PC-3 (cell line): ENCODE measurements around the gene RBM33. TPM values are rescaled to one million over a fixed set of nuclear protein-coding genes. Genes with fewer than 3 reads are reported as not detected.

ENCODE experiments used
- ATAC-seq: fragments of 200-7000 bp; cut with Tn5 transposase; 2 replicates; pipeline ENCODE4 v1.9.1; 2020; ENCODE audit warnings: mild to moderate bottlenecking, moderate library complexity
- BruUV-seq: library from RNA; stranded (reverse); fragments of 400-500 nt; replicated peaks from 2 replicates; lab custom pipeline; 2021; lab: Mats Ljungman, UMichigan
- CTCF ChIA-PET: fragments of 300-600 bp; sonication (Branson Sonifier 250); formaldehyde crosslinking; loops from one replicate; lab custom pipeline; 2022; ENCODE audit warnings: antibody characterized with exemption; lab: Charles Lee
- POLR2A ChIA-PET: fragments of 300-600 bp; sonication (Branson Sonifier 250); formaldehyde crosslinking; loops from one replicate; lab custom pipeline; 2022; ENCODE audit warnings: antibody characterized with exemption; ENCODE audit not compliant: unreplicated experiment; lab: Charles Lee
- DNase-seq: peaks from one replicate; pipeline ENCODE4 v3.0.0-alpha.2; 2015
- H2AFZ ChIP-seq: fragments of 300-600 bp; sonication (generic); 2 replicates; pipeline ENCODE4 v1.6.0; 2016; ENCODE audit warnings: antibody characterized with exemption, low read length
- H3F3A ChIP-seq: fragments of 300-600 bp; sonication (generic); one replicate; pipeline ENCODE4 v1.6.0; 2017; ENCODE audit warnings: antibody characterized with exemption, low read length, control low read depth, mild to moderate bottlenecking; ENCODE audit not compliant: unreplicated experiment
- H3K27ac ChIP-seq: fragments of 300-600 bp; sonication (generic); 2 replicates; pipeline ENCODE4 v1.5.1; 2016; ENCODE audit warnings: mild to moderate bottlenecking, low read length
- H3K27me3 ChIP-seq: fragments of 300-600 bp; sonication (generic); 2 replicates; pipeline ENCODE4 v1.6.1; 2016; ENCODE audit warnings: low read length, mixed read lengths
- H3K36me3 ChIP-seq: fragments of 300-600 bp; sonication (generic); 2 replicates; pipeline ENCODE4 v1.6.1; 2016; ENCODE audit warnings: low read depth, mixed run types, low read length, mixed read lengths
- H3K4me1 ChIP-seq: fragments of 300-600 bp; sonication (generic); 2 replicates; pipeline ENCODE4 v1.5.1; 2016; ENCODE audit warnings: low read length; ENCODE audit not compliant: insufficient read depth
- H3K4me2 ChIP-seq: fragments of 300-600 bp; sonication (generic); 2 replicates; pipeline ENCODE4 v1.6.0; 2016; ENCODE audit warnings: low read length
- H3K4me3 ChIP-seq: fragments of 300-600 bp; sonication (generic); 2 replicates; pipeline ENCODE4 v1.5.1; 2016; ENCODE audit warnings: mild to moderate bottlenecking, low read length, mixed read lengths
- H3K79me2 ChIP-seq: fragments of 300-600 bp; sonication (generic); 2 replicates; pipeline ENCODE4 v1.6.1; 2017; ENCODE audit warnings: low read length, mixed read lengths
- H3K9ac ChIP-seq: fragments of 300-600 bp; sonication (generic); 2 replicates; pipeline ENCODE4 v1.6.0; 2016; ENCODE audit warnings: mild to moderate bottlenecking, low read length
- H3K9me2 ChIP-seq: fragments of 300-600 bp; sonication (generic); replicated peaks from 2 replicates; pipeline ENCODE4 v1.6.1; 2016; ENCODE audit warnings: mixed run types, low read length, mixed read lengths
- H3K9me3 ChIP-seq: fragments of 300-600 bp; sonication (generic); 2 replicates; pipeline ENCODE4 v1.6.1; 2016; ENCODE audit warnings: low read length, mixed read lengths
- H4K20me1 ChIP-seq: fragments of 300-600 bp; sonication (generic); 2 replicates; pipeline ENCODE4 v1.6.1; 2016; ENCODE audit warnings: low read length, mixed read lengths
- EZH2 ChIP-seq: fragments of 300-600 bp; sonication (generic); IDR thresholded peaks from one replicate; pipeline ENCODE4 v1.6.1; 2017; ENCODE audit warnings: antibody characterized with exemption, mild to moderate bottlenecking, low read length; ENCODE audit not compliant: unreplicated experiment
- EZH2phosphoT487 ChIP-seq: fragments of 300-600 bp; sonication (generic); IDR thresholded peaks from 2 replicates; pipeline ENCODE4 v1.6.1; 2018; ENCODE audit warnings: mild to moderate bottlenecking, antibody characterized with exemption, low read length, borderline replicate concordance
- intact Hi-C: fragments of 100-400 bp; cut with micrococcal nuclease; formaldehyde crosslinking; loops from 2 replicates; pipeline ENCODE4 v1.9.0; 2023
- total RNA-seq: library from RNA; depleted of rRNA; stranded (reverse); fragments of >200 nt; gene quantifications from 2 replicates; pipeline ENCODE4 v1.2.3, GENCODE V29; 2014
- TF ChIP-seq, protein P1 (sequence below): fragments of 300-600 bp; sonication (generic); conservative IDR thresholded peaks from 2 replicates; pipeline ENCODE4 v1.5.1; 2017; ENCODE audit warnings: antibody characterized with exemption, low read depth, mild to moderate bottlenecking, low read length

Gene RBM33
- total RNA-seq, 1 experiment from 2014 or later: 25.3 TPM

DNA sequence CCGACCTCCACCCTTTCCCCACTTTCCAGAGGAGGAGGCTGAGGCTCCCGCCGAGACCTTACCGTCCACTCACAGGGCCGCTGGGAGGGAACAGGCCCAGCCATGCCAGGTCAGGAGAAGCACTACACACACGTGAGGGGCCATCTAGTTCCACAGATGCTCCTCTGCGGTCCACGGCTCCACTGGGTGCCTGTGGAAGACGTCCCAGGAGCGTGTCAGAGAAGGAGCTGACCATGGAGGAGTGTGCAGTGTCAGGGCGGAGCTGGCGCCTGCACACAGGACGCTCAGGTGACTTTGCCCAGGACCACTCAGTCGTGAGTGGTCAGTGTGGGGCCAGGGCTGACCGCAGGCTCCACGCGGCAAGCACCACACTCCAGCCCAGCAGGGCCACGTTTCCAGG, 175.8 kb downstream of the RBM33 start:
- H3K4me3 ChIP-seq: no peak overlapping the region
- H3K4me2 ChIP-seq: no peak overlapping the region
- ChIA-PET POLR2A (no interaction called here), CTCF (no interaction called here)
- peaks cover 15% of the 10 kb centered on the region for H3K4me1 ChIP-seq
- H3K27ac ChIP-seq: no peak overlapping the region
- no peaks in the 10 kb centered on the region for H4K20me1 ChIP-seq
- intact Hi-C loops: no loop called here
- DNase-seq (no peak), ATAC-seq (no peak)
- H3F3A ChIP-seq: no peaks in the 10 kb centered on the region
- TF ChIP-seq, protein P1, sequence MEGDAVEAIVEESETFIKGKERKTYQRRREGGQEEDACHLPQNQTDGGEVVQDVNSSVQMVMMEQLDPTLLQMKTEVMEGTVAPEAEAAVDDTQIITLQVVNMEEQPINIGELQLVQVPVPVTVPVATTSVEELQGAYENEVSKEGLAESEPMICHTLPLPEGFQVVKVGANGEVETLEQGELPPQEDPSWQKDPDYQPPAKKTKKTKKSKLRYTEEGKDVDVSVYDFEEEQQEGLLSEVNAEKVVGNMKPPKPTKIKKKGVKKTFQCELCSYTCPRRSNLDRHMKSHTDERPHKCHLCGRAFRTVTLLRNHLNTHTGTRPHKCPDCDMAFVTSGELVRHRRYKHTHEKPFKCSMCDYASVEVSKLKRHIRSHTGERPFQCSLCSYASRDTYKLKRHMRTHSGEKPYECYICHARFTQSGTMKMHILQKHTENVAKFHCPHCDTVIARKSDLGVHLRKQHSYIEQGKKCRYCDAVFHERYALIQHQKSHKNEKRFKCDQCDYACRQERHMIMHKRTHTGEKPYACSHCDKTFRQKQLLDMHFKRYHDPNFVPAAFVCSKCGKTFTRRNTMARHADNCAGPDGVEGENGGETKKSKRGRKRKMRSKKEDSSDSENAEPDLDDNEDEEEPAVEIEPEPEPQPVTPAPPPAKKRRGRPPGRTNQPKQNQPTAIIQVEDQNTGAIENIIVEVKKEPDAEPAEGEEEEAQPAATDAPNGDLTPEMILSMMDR: no peak
- TF ChIP-seq EZH2 (no peak), EZH2phosphoT487 (no peak)
- no peaks in the 10 kb centered on the region for H3K36me3 ChIP-seq
- no peaks in the 10 kb centered on the region for H3K9me2 ChIP-seq
- no TSS peak for BruUV-seq
- H2AFZ ChIP-seq: no peak overlapping the region
- no peak overlapping the region for H3K9ac ChIP-seq
- H3K79me2 ChIP-seq: no peaks in the 10 kb centered on the region
- H3K9me3 ChIP-seq: no peaks in the 10 kb centered on the region
- H3K27me3 ChIP-seq: no peaks in the 10 kb centered on the region

GRCh38 chr7:155820788-155821187, 176.3 kb downstream of the RBM33 start:
- Histone ChIP-seq H3K4me1 (peaks cover 15% of the 10 kb centered on the region), H3F3A (no peaks in the 10 kb centered on the region), H3K9me2 (no peaks in the 10 kb centered on the region), H3K4me3 (no peak overlapping the region), H3K27me3 (no peaks in the 10 kb centered on the region), H4K20me1 (no peaks in the 10 kb centered on the region), H3K9ac (no peak overlapping the region), H3K27ac (no peak overlapping the region), H3K36me3 (no peaks in the 10 kb centered on the region), H3K79me2 (no peaks in the 10 kb centered on the region), H3K9me3 (no peaks in the 10 kb centered on the region), H2AFZ (no peak overlapping the region), H3K4me2 (no peak overlapping the region)
- TF ChIP-seq, protein P1: no peak
- TF ChIP-seq EZH2 (no peak), EZH2phosphoT487 (no peak)
- BruUV-seq: no TSS peak
- intact Hi-C loops: no loop called here
- CTCF ChIA-PET: no interaction called here
- no peak for ATAC-seq
- POLR2A ChIA-PET: no interaction called here
- DNase-seq: no peak

- no peaks in the 10 kb centered on the region for H3K27me3 ChIP-seq
- DNase-seq: no peak
- no peaks in the 10 kb centered on the region for H3K79me2 ChIP-seq
- no peaks in the 10 kb centered on the region for H3F3A ChIP-seq
- peaks cover 15% of the 10 kb centered on the region for H3K4me1 ChIP-seq
- no peaks in the 10 kb centered on the region for H3K9me3 ChIP-seq
- TF ChIP-seq, protein P1: no peak
- TF ChIP-seq EZH2phosphoT487: no peak
- H2AFZ ChIP-seq: no peak overlapping the region
- no TSS peak for BruUV-seq
- H3K9ac ChIP-seq: no peak overlapping the region
- CTCF ChIA-PET: no interaction called here
- no peak for ATAC-seq
- H3K9me2 ChIP-seq: no peaks in the 10 kb centered on the region
- POLR2A ChIA-PET: no interaction called here
- no peak overlapping the region for H3K27ac ChIP-seq
- no peak overlapping the region for H3K4me2 ChIP-seq
- no peaks in the 10 kb centered on the region for H3K36me3 ChIP-seq
- no peak overlapping the region for H3K4me3 ChIP-seq
- H4K20me1 ChIP-seq: no peaks in the 10 kb centered on the region
- intact Hi-C loops: no loop called here
Observed at GRCh38 chr7:155821851-155822250, 177.4 kb downstream of the RBM33 start.
